ENCODE data around the gene GRIP1.

Gene GRIP1

DNA sequence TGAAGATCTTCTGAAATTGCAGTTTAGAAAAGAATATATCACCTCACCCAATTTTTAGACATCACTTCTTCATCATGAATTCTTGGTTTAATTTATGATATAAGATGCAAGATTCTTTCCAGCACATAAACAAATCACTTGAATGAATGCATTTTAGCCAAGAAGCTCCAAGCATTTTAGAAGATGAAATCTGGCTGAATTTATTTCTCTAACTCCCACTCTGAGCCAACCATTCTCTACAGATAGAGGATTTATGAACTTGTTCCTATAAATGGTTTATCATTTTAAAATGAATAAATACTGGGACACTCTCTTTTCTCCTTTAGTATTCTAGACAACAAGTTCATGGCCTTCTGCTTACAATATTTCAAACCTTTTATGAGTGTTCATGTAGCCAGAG lies 71.7 kb downstream of the GRIP1 start:
- Histone ChIP-seq H3K9me3 (ENCODE audit: control insufficient read depth, insufficient read depth, low read length) (no peaks in the 10 kb centered on the region), H3K36me3 (ENCODE audit: insufficient read depth, low read length) (no peaks in the 10 kb centered on the region), H3K9ac (ENCODE audit: low read depth, low read length) (no peak overlapping the region), H3K4me1 (ENCODE audit: insufficient read depth, low read length) (peaks cover 7% of the 10 kb centered on the region; the same call in 1 of the 2 replicates)

DNA sequence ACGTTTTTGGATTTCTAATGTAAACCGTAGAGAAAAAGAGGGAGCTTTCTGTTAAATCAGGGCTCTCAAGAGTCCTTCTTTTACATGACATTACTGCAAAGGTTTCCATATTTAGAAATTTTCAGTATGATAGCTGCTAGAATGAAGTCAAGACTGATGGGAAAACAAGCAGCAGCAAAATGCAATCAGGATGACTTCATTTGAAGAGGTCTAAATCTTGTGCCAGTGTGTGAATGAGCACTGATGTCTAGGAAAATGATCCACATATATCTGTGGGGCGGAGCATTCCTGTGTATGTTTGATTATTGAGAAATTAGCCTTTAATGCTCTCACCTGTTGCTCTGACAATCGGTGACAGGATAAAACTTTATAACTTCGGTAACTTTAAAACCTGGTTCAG lies 73.6 kb downstream of the GRIP1 start:
- peaks cover 9% of the 10 kb centered on the region; the same call in 1 of the 2 replicates for H3K4me1 ChIP-seq (ENCODE audit: insufficient read depth, low read length)
- H3K9me3 ChIP-seq (ENCODE audit: control insufficient read depth, insufficient read depth, low read length), result no peaks in the 10 kb centered on the region
- no peak overlapping the region for H3K9ac ChIP-seq (ENCODE audit: low read depth, low read length)
- no peaks in the 10 kb centered on the region for H3K36me3 ChIP-seq (ENCODE audit: insufficient read depth, low read length)

DNA sequence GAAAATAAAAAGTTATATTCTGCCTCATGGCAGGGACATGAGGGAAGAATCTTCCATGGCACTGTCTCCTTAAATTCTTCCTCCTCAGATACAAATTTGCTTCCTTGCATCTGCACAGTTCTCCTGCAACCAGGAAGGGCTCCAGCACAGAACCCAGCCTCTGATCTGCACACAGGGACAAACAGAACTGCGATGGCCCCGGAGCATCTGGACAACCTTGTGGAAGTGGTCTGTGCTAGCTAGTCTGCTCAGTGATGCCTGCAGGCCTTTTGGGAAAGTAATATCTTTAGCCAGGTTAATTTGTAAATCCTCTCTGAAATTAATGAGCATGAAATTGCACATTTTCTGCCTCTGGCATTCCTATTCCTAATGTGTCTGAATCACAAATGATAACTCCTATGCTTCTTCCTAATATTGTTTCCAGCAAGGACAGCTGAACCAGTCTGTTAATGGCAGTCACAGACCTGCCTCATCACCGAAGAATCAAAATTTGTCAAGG lies 74.8 kb downstream of the GRIP1 start:
- Histone ChIP-seq H3K36me3 (ENCODE audit: insufficient read depth, low read length) (no peaks in the 10 kb centered on the region), H3K9ac (ENCODE audit: low read depth, low read length) (no peak overlapping the region), H3K9me3 (ENCODE audit: control insufficient read depth, insufficient read depth, low read length) (no peaks in the 10 kb centered on the region), H3K4me1 (ENCODE audit: insufficient read depth, low read length) (peaks cover 9% of the 10 kb centered on the region; the same call in 1 of the 2 replicates)

DNA sequence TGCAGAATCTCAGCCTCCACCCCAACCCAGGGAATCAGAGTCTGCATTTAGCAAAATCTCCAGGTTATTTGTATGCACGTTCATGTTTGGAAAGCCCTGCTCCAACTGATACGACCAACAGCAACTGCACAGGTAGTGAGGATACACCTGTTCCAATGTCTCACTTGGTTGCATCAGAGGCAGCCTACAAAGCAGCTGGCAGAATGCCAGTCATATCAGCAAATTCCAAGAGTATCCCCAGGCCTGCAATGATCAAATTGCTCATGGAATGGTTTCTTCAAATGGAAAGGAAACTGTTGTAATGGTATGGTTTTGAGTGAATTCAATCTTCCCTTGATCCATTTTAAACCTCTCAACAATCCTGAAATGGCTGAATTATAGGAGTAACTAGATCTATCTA lies 75.4 kb downstream of the GRIP1 start:
- Histone ChIP-seq H3K9ac (ENCODE audit: low read depth, low read length) (no peak overlapping the region), H3K36me3 (ENCODE audit: insufficient read depth, low read length) (no peaks in the 10 kb centered on the region), H3K9me3 (ENCODE audit: control insufficient read depth, insufficient read depth, low read length) (no peaks in the 10 kb centered on the region), H3K4me1 (ENCODE audit: insufficient read depth, low read length) (peaks cover 9% of the 10 kb centered on the region; the same call in 1 of the 2 replicates)

DNA sequence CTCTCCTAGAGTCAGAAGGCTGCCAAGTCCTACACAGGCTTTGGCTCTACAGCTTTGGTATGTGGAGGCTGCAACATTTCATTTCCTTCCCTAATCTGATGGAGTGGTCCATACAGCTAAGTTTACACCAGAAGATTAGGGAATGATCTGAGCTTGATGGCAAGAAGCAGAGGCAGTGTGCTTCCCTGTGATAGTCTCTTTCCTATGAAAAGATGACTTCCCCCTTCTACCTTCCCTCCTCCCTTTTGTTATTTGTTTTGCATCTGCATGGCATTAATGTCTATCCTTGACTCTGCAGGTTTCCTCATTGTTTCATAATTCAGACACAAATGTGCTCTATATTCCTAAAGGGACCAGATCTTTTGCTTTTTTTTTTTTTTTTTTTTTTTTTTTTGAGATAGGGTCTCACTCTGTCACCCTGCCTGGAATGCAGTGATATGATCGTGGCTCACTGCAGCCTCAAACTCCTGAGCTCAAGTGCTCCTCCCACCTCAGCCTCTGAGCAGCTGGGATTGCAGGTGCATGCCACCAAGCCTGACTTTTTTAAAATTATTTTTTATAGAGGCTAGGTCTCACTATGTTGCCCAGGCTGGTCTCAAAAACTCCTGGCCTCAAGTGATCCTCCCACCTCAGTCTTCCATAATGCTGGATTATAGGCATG lies 76.3 kb downstream of the GRIP1 start:
- no peaks in the 10 kb centered on the region for H3K9me3 ChIP-seq (ENCODE audit: control insufficient read depth, insufficient read depth, low read length)
- no peaks in the 10 kb centered on the region for H3K36me3 ChIP-seq (ENCODE audit: insufficient read depth, low read length)
- H3K4me1 ChIP-seq (ENCODE audit: insufficient read depth, low read length), result peaks cover 9% of the 10 kb centered on the region; the same call in 1 of the 2 replicates
- no peak overlapping the region for H3K9ac ChIP-seq (ENCODE audit: low read depth, low read length)

DNA sequence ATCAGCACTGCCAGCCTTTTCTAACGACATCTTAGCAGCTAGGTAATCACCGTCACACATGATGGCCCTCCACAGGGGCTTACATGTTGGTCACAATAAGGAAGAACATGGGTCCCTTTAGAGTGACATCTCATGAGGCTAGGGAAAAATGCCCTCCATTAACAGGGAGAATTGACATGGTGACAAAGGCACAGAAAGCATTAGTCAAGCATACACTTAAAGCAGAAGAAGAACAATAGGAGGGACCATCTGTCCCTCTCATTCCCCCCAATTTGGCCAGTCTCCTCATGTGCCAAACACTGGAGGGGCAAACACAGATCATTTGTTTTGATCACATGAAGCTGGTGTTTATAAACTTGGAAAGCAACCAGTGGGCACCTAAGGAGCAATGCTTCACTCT lies 78.0 kb downstream of the GRIP1 start:
- H3K9me3 ChIP-seq (ENCODE audit: control insufficient read depth, insufficient read depth, low read length), result no peaks in the 10 kb centered on the region
- no peak overlapping the region for H3K9ac ChIP-seq (ENCODE audit: low read depth, low read length)
- H3K36me3 ChIP-seq (ENCODE audit: insufficient read depth, low read length), result no peaks in the 10 kb centered on the region
- H3K4me1 ChIP-seq (ENCODE audit: insufficient read depth, low read length), result peaks cover 9% of the 10 kb centered on the region; the same call in 1 of the 2 replicates

DNA sequence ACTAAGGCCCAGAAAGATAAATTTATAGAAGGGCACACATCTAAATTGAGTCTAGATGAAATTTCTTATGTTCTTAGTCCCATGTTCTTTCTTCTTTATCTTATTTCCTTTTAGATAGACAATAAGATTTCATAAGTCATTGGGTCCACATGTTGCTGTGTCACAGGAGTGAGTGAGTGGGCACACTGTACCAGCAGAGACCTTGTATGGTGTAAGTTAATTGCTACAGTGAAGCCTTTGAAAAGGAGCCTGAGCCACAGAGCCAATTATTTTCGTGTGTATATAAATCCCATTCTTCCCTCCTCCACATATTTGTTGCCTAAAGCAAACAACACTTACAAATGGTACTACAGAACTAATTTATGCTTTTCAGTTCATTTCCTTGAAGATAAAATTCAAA lies 79.1 kb downstream of the GRIP1 start:
- Histone ChIP-seq H3K36me3 (ENCODE audit: insufficient read depth, low read length) (no peaks in the 10 kb centered on the region), H3K4me1 (ENCODE audit: insufficient read depth, low read length) (peaks cover 9% of the 10 kb centered on the region; the same call in 1 of the 2 replicates), H3K9me3 (ENCODE audit: control insufficient read depth, insufficient read depth, low read length) (no peaks in the 10 kb centered on the region), H3K9ac (ENCODE audit: low read depth, low read length) (no peak overlapping the region)

DNA sequence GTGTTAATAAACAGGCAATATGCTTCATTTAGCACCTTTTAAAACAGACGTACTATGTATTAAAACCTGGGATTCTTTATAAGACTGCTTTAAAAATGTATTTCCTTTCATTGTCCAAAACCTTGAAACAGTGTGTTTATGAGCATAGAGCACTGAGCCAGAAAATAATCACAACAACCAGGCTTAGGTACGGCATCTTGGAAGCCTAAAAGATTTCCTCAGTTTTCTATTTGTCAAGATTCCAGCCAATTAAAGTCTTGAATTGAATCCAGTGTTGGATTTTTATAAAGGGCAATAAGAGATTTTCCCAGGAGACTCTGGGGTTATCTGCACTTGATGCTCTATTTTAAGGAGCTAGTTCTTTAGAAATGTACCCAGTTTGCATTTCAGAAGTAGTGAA lies 80.3 kb downstream of the GRIP1 start:
- Histone ChIP-seq H3K36me3 (ENCODE audit: insufficient read depth, low read length) (no peaks in the 10 kb centered on the region), H3K9ac (ENCODE audit: low read depth, low read length) (no peak overlapping the region), H3K9me3 (ENCODE audit: control insufficient read depth, insufficient read depth, low read length) (no peaks in the 10 kb centered on the region), H3K4me1 (ENCODE audit: insufficient read depth, low read length) (peaks cover 8% of the 10 kb centered on the region; the same call in 1 of the 2 replicates)

DNA sequence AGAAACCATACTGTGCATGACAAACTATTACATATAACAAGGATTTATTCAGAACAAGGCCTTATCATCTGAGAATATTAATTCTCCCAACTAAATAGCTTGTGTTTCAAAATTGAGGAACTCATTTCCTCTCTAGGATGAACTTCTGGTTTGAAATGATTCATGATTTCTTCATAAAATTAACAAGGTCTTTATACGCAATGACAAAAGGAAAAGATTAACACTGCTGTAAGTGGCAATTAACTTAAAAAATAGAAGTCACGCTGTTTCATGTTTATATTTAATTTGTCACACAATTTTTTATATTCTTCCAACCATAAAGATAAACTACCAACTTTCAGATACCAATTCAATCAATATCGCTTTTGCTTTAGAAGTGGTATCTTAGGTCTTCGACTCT lies 80.8 kb downstream of the GRIP1 start:
- Histone ChIP-seq H3K4me1 (ENCODE audit: insufficient read depth, low read length) (peaks cover 6% of the 10 kb centered on the region; the same call in 1 of the 2 replicates), H3K36me3 (ENCODE audit: insufficient read depth, low read length) (no peaks in the 10 kb centered on the region), H3K9me3 (ENCODE audit: control insufficient read depth, insufficient read depth, low read length) (no peaks in the 10 kb centered on the region), H3K9ac (ENCODE audit: low read depth, low read length) (no peak overlapping the region)

DNA sequence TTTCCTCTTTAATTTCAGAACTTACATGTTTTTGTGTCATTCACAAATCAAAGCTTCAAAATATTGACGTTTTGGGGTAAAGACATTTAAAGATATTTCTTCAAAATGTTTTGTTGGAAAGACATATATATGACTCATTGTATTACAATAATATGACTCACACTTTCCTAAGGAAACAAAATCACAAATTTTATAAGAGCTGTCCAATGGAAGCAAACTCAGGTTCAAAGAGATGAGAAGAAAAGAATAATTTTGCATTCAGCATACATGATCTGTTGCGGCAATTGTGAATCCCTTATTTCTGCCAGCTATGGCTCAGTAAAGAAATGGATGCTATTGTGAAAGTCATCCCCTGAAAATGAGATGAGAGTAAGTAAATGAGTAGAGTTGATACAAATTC lies 82.7 kb downstream of the GRIP1 start:
- Histone ChIP-seq H3K9me3 (ENCODE audit: control insufficient read depth, insufficient read depth, low read length) (no peaks in the 10 kb centered on the region), H3K36me3 (ENCODE audit: insufficient read depth, low read length) (no peaks in the 10 kb centered on the region), H3K9ac (ENCODE audit: low read depth, low read length) (no peak overlapping the region), H3K4me1 (ENCODE audit: insufficient read depth, low read length) (no peaks in the 10 kb centered on the region; the same call in 1 of the 2 replicates)

DNA sequence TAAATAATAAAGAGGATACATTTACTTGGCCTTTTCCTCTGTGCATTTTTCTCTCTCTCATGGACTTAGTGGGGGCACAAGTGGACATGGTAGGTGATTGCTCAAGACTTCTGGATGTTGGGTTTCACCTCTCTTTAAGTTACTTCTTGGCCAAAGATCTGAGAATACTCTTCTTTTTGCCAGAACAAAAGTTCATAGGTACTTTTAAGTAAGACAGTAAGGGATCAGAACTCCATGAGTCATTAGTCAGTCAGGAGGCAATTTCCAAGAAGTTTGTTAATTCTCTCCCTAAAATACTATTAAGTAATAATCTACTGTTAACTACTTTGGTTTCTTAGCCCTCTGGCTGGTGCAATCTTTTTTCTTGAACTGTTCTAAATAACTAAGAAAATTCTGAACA lies 84.2 kb downstream of the GRIP1 start:
- H3K9ac ChIP-seq (ENCODE audit: low read depth, low read length), result no peak overlapping the region
- no peaks in the 10 kb centered on the region for H3K36me3 ChIP-seq (ENCODE audit: insufficient read depth, low read length)
- H3K9me3 ChIP-seq (ENCODE audit: control insufficient read depth, insufficient read depth, low read length), result no peaks in the 10 kb centered on the region
- H3K4me1 ChIP-seq (ENCODE audit: insufficient read depth, low read length), result peaks cover 8% of the 10 kb centered on the region

DNA sequence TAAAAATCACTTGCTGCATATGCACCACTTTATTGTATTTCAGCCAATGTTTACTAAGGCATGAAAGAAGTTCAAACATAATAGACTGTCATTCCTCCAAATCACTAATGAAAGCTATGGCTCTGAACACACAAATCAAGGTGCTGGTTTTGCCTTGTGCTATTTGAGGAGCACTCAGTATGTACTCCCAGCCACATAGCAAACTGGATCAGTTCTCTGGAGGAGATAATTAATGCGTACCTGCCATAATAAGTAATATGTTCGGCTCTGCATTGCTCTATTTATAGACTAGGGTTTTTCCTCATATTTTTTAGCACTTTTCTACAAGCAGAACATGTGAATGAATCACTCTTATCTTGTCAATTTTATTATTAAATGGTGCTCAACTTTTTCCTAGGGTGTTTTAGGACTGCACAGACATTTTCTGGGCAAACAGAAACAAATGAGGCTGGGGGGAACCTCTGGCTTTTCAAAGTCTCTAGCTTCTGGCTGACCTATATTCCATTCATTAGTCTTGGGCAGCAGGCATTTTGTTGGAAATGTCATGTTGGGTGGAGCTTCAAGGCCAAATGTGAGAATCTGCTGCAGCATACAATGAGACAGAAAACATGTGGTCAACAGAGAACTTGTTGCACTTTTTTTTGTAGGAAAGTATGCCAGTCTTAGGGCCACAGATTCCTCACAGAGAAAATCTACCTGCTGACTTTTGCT lies 88.4 kb downstream of the GRIP1 start:
- Histone ChIP-seq H3K9ac (ENCODE audit: low read depth, low read length) (no peak overlapping the region), H3K4me1 (ENCODE audit: insufficient read depth, low read length) (peaks cover 9% of the 10 kb centered on the region), H3K36me3 (ENCODE audit: insufficient read depth, low read length) (no peaks in the 10 kb centered on the region), H3K9me3 (ENCODE audit: control insufficient read depth, insufficient read depth, low read length) (no peaks in the 10 kb centered on the region)

DNA sequence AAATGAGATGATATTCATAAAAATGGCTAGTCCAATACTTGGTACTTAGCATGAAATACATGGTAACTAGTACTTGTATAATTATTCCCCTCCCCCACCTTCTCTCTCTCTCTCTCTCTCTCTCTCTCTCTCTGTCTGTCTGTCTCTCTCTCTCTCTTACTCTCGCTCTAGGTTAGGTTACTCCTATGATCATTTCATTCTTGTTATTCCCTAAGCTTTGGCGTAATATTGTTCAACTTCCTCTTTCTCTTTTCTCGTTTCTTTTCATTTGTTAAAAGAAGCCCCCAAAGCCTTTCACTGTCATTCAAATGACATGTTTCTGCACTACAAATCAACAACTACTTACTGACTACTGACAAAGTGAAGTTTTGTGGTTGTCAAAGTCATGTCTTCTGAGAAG lies 89.8 kb downstream of the GRIP1 start:
- peaks cover 9% of the 10 kb centered on the region for H3K4me1 ChIP-seq (ENCODE audit: insufficient read depth, low read length)
- H3K36me3 ChIP-seq (ENCODE audit: insufficient read depth, low read length), result no peaks in the 10 kb centered on the region

DNA sequence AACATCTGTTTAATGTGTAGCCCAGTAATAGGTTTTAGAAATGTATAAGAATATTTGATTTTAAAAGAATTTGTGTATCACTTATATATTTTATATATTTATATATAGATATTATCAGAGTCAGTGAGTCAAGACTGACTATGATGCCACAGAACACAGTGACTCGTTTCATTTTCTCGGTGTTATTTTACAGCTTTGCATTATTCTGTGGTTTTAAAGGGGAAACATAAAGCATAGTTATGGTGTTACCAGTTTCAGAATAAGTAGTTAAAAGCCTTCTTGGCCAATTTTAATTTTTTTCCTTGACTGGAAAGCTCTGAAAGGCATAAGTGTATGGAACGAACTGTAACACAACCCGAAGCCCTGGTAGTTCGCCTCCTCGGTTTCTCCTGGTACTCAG lies 91.0 kb downstream of the GRIP1 start:
- Histone ChIP-seq H3K9me3 (ENCODE audit: control insufficient read depth, insufficient read depth, low read length) (no peaks in the 10 kb centered on the region), H3K36me3 (ENCODE audit: insufficient read depth, low read length) (no peaks in the 10 kb centered on the region), H3K9ac (ENCODE audit: low read depth, low read length) (no peak overlapping the region), H3K4me1 (ENCODE audit: insufficient read depth, low read length) (peaks cover 9% of the 10 kb centered on the region)

More for the DNA sequence above, 89.8 kb downstream of the GRIP1 start:
- H3K9me3 ChIP-seq (ENCODE audit: control insufficient read depth, insufficient read depth, low read length), result no peaks in the 10 kb centered on the region
- no peak overlapping the region for H3K9ac ChIP-seq (ENCODE audit: low read depth, low read length)

DNA sequence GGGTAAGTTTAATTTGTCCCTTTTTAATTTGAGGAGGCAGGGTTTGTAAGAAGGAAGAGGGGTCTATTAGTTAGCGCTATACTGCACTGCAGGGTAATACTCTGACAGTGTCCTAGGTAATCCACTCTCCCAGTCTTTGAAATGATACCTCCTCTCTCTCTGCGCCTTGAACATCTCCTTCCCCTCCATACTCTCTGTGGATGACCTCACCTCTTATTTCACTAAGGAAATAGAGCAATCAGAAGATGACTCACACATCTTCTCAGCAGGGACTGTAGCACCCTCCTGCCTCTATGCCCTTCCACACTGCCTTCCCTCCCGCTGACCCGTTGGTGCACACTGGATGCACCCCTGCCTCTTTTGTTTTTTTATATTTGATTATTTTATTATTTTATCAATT lies 94.2 kb downstream of the GRIP1 start:
- Histone ChIP-seq H3K9me3 (ENCODE audit: control insufficient read depth, insufficient read depth, low read length) (no peaks in the 10 kb centered on the region), H3K9ac (ENCODE audit: low read depth, low read length) (no peak overlapping the region), H3K4me1 (ENCODE audit: insufficient read depth, low read length) (peaks cover 1% of the 10 kb centered on the region; the same call in 1 of the 2 replicates), H3K36me3 (ENCODE audit: insufficient read depth, low read length) (no peaks in the 10 kb centered on the region)
